SW 1271 (cell line): ENCODE data around the gene ADNP.
"Not testable (repeated sequence)": the region's sequence is repeated elsewhere in the genome, so short reads cannot be mapped to it uniquely, and the experiment has no call there.

Source experiments
- DNase-seq, 2 experiments: peaks; one replicate each; lab custom pipeline; 2025; lab: John Stamatoyannopoulos, UW

ADNP gene

GRCh38 chr20:50931306-50932015, at the start of gene ADNP:
Gene ADNP (minus strand): TSS chr20:50931437. CDS start chr20:50903996, 27,441 bp downstream.
- peak; percentile 72 to 91 for DNase-seq

- DNase-seq: peak; percentile 90
Observed at GRCh38 chr20:50980071-50980681, 48.9 kb upstream of the ADNP start.

GRCh38 chr20:50978533-50978932, 47.3 kb upstream of the ADNP start:
- not testable (repeated sequence) for DNase-seq

GRCh38 chr20:50977066-50978021, 46.1 kb upstream of the ADNP start:
- DNase-seq: no peak

- no peak for DNase-seq
Observed at GRCh38 chr20:50975701-50976330, 44.6 kb upstream of the ADNP start.

- no peak for DNase-seq
Observed at GRCh38 chr20:50969912-50970311, 38.7 kb upstream of the ADNP start.

GRCh38 chr20:50969435-50969834, 38.2 kb upstream of the ADNP start:
- no peak for DNase-seq

- DNase-seq: no peak
Observed at GRCh38 chr20:50968289-50968688, 37.1 kb upstream of the ADNP start.

GRCh38 chr20:50967586-50967985, 36.3 kb upstream of the ADNP start:
- DNase-seq: no peak

GRCh38 chr20:50959543-50960126, 28.4 kb upstream of the ADNP start:
- no peak for DNase-seq

GRCh38 chr20:50958615-50959542, 27.6 kb upstream of the ADNP start, which contains the start of gene MOCS3:
Gene MOCS3 (plus strand): TSS chr20:50958818. CDS start chr20:50958843, 25 bp downstream.
- peak; percentile 90 to 96 for DNase-seq

- DNase-seq: peak in 1 of 2 experiments; percentile 90
Observed at GRCh38 chr20:50957798-50958614, 26.8 kb upstream of the ADNP start, which contains the start of gene DPM1. Gene DPM1 (minus strand): TSS chr20:50958532. CDS start chr20:50958523, 9 bp downstream.

- no peak for DNase-seq
Observed at GRCh38 chr20:50957276-50957675, 26.0 kb upstream of the ADNP start.

- DNase-seq: no peak
Observed at GRCh38 chr20:50953821-50954220, 22.6 kb upstream of the ADNP start.

GRCh38 chr20:50953196-50953595, 22.0 kb upstream of the ADNP start:
- no peak for DNase-seq

GRCh38 chr20:50948132-50948785, 17.0 kb upstream of the ADNP start:
- no peak for DNase-seq

- DNase-seq: peak in 1 of 2 experiments; percentile 28
Observed at GRCh38 chr20:50943069-50943468, 11.8 kb upstream of the ADNP start.

GRCh38 chr20:50933589-50933988, 2.4 kb upstream of the ADNP start:
- no peak for DNase-seq
